ENCODE results near the gene OR6C70.

OR6C70 gene

DNA sequence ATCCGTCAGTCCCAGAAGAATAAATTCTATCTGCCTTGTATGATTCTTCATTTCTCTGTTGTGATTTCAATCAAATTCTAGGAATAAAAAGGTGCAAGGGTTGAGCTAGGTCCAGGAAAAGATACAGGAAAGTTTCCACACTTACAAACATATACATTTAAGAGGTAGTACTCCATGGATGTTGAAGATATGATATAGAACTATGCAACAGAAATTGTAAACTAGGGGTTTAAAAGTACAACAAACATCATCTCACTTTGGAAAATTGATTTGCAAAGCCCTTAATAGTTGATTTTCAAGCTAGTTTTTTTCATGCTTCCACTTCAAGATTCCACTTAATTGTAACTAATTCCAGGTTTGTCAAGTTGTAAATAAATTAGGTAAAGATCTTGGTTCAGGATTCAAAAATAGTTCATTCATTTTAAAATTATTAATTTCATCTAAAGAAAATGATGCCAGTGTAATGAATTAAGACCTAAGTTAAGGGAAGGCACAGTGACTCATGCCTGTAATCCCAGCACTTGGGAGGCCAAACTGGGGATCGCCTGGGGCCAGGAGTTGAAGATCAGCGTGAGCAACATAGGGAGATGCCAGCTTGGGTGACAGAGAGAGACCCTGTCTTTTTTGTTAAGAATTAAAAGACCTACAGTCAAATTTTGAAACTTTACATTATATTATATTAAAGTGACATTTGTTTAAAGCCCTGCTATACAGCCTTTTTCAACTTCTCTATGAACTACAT, at the start of gene OR6C70:
OR6C70 (minus strand) TSS at position 51 of the 742 bp plus-strand sequence; CDS start at position 51, 0 bp downstream.
- no peak for TF ChIP-seq CTCF (IDR thresholded peaks at IDR 0.05; ENCODE audit: control insufficient read depth, insufficient read depth, low read depth, low read length, missing control alignments)
- no peak for DNase-seq (ENCODE audit: low read depth)
- no peak within 1 kb of the TSS for H3K4me3 ChIP-seq (ENCODE audit: control insufficient read depth, low read depth, low read length)

DNA sequence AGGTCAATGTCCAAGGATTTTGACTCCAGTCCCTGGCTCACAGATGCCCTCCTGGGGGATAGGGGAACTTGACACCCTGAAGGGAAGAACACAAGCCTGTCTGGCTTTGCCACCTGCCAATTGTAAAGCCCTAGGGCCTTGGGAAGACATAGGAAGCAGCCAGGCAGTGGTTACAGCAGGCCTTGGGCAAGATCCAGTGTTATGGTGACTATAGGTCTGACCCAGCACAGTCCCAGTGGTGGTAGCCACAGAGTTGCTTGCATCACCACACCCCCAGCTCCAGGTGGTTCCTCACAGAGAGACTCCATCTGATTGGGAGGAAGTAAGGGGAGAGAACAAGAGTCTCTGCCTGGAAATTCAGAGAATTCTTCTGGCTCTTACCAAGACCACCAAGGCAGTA, 46.5 kb upstream of the OR6C70 start:
- no peak for DNase-seq (ENCODE audit: low read depth)
- no peak for TF ChIP-seq CTCF (IDR thresholded peaks at IDR 0.05; ENCODE audit: control insufficient read depth, insufficient read depth, low read depth, low read length, missing control alignments)
- no peak overlapping the region for H3K4me3 ChIP-seq (ENCODE audit: control insufficient read depth, low read depth, low read length)

DNA sequence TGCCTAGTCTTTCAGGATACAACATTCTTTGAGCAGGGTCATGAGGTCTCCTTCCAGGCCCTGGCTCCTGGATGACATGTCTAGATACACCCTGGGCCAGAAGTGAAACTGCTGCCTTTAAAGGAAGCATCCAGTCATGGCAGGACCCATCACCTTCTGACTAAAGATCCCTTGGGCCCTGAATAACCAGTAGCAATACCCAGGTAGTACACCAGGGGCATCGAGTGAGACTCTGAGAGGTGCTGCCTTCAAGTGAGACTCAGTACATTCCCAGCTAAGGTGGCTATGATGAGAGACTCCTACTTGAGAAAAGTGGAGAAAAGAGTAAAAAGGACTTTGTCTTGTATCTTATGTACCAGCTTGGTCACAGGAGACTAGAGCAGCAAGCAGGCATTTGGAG, 45.8 kb upstream of the OR6C70 start:
- no peak overlapping the region for H3K4me3 ChIP-seq (ENCODE audit: control insufficient read depth, low read depth, low read length)

DNA sequence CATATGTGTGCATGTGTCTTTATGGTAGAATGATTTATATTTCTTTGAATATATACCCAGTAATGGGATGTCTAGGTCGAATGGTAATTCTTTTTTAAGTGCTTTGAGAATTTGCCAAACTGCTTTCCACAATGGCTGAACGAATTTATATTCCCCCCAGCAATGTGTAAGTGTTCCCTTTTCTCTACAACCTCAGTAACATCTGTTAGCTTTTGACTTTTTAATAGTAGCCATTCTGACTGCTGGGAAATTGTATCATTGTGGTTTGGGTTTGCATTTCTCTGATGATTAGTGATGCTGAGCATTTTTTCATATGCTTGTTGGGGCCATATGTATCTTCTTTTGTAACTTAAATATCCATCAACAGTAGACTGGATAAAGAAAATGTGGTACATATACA, 31.7 kb upstream of the OR6C70 start:
- no peak for TF ChIP-seq CTCF (IDR thresholded peaks at IDR 0.05; ENCODE audit: control insufficient read depth, insufficient read depth, low read depth, low read length, missing control alignments)
- DNase-seq (ENCODE audit: low read depth), result no peak
- no peak overlapping the region for H3K4me3 ChIP-seq (ENCODE audit: control insufficient read depth, low read depth, low read length)

More for the DNA sequence above, 45.8 kb upstream of the OR6C70 start:
- DNase-seq (ENCODE audit: low read depth), result no peak
- no peak for TF ChIP-seq CTCF (IDR thresholded peaks at IDR 0.05; ENCODE audit: control insufficient read depth, insufficient read depth, low read depth, low read length, missing control alignments)

GRCh38 chr12:55499810-55500252, 29.9 kb upstream of the OR6C70 start:
- no peak for DNase-seq (ENCODE audit: low read depth)
- TF ChIP-seq CTCF (IDR thresholded peaks at IDR 0.05; ENCODE audit: control insufficient read depth, insufficient read depth, low read depth, low read length, missing control alignments), result no peak
- H3K4me3 ChIP-seq (ENCODE audit: control insufficient read depth, low read depth, low read length), result no peak overlapping the region

DNA sequence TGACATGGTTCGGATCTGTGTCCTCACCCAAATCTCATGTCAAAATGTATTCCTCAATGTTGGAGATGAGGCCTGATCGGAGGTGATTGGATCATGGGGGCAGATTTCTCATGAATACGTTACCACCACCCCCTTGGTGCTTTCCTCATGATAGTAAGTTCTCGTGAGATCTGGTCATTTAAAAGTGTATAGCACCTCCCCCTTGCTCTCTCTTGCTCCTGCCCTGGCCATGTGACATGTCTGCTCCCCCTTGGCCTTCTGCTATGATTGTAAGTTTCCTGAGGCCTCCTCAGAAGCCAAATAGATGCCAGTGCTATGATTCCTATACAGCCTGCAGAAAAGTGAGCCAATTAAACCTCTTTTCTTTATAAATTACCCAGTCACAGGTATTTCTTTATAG, 29.3 kb upstream of the OR6C70 start:
- no peak for TF ChIP-seq CTCF (IDR thresholded peaks at IDR 0.05; ENCODE audit: control insufficient read depth, insufficient read depth, low read depth, low read length, missing control alignments)
- no peak for DNase-seq (ENCODE audit: low read depth)
- H3K4me3 ChIP-seq (ENCODE audit: control insufficient read depth, low read depth, low read length), result no peak overlapping the region
